HG03159 (cell line): Measurements from ENCODE around the gene SEC14L6.
"Not testable (repeated sequence)": the region's sequence is repeated elsewhere in the genome, so short reads cannot be mapped to it uniquely, and the experiment has no call there.

ENCODE experiments used
- ATAC-seq: cut with Tn5 transposase; IDR thresholded peaks from one replicate; pipeline ENCODE4 v1.9.1; 2021; ENCODE audit warnings: mild to moderate bottlenecking, moderate library complexity; ENCODE audit not compliant: unreplicated experiment

SEC14L6 gene

DNA sequence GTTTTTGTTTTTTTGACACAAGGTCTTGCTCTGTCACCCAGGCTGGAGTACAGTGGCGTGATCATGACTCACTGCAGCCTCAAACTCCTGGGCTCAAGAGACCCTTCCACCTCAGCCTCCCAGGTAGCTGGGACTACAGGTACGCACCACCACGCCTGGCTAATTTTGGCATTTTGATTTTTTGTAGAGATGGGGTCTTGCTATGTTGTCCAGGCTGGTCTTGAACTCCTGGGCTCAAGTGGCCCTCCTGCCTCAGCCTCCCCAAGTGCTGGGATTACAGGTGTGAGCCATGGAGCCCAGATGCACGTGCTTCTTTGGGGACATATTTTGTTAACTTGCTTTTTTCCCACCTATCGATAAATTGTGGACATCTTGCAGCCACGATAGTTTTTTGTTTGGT is 20.7 kb upstream of the SEC14L6 start:
- ATAC-seq: not testable (repeated sequence)

DNA sequence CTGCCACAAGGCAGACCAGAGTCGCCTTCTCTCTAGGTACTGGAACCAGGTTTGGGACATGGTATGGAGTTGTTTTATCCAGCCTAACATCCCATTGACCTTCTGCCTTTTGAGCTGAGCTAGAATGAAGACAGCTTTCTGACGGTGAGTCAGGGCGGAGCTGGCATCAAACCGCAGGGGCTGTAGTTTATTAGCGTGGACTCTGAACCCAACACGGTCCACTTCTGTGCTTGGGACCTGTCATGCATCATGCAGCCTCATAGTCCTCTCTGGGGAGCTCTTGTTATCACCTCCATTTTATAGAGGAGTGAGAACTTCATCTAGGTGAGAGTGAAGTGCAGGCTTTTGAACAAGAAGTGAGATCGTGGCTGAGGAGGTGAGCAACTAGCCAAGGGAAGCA is 19.6 kb upstream of the SEC14L6 start:
- ATAC-seq: no peak

DNA sequence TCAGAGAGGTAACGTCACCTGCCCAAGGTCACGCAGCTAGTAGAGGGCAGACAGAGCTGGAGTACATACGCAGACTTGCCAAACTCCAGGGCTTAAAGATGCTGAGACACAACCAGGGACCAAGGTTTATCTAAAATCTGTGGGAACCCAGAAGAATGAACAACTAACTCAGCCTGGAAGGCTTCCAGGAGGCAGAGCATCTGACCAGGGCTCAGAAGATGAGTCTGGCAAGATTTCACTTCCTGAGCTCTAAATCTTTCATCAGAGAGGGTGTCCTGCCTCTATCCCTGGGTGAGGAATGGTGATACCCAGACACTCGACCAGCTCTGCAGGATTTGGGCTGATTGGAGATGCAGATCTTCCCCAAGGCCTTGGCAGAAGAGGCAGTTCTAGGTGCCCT is 18.8 kb upstream of the SEC14L6 start:
- ATAC-seq: no peak

DNA sequence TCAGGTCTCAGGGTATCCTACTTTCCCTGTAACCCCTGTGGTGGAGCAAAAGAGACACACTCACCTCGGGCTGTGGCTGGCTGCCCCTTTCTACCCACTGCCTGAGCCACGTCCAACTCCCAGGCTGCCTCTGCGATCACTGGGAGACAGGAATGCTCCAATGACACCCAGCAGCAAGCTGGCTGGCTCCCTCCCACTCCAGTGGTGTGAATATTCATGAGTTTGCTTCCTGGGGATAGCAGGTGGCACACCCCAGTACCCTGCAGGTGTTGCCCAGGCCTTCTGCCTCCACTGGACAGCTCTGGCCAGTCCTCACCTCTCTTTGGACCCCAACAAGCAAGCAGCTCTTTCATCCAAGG is 18.2 kb upstream of the SEC14L6 start:
- ATAC-seq: no peak

DNA sequence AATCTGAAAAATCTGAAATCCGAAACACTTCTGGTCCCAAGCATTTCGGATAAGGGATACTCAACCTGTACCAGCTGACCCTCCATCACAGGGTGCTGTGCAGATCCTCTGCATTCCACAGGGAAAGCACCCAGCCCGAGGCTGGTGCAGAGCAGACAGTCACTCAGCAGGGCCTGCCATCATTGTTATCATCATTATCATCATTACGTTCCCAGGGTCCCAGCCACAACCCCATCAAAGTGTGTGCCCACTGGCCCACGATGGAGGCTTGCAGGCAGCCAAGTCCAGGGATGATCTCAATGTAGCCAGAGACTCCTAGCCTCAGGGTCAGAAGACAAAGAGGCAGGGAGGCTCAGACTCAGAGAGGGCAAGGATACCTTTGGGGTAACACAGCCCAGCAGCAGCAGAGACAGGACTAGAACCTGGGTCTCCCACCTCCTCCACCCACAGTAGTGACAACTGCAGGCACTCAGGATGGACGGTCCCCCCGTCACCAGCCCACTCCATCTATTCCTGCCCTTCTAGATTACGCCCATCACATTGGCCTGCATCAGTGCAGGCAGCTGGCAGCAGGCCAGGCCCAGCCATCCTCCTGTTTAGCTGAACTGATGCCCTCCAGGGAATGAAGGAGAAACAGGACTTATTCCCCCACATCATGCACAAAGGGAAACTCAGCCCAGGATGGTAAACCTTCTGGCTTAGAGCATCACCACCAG is 17.7 kb upstream of the SEC14L6 start:
- no peak for ATAC-seq

DNA sequence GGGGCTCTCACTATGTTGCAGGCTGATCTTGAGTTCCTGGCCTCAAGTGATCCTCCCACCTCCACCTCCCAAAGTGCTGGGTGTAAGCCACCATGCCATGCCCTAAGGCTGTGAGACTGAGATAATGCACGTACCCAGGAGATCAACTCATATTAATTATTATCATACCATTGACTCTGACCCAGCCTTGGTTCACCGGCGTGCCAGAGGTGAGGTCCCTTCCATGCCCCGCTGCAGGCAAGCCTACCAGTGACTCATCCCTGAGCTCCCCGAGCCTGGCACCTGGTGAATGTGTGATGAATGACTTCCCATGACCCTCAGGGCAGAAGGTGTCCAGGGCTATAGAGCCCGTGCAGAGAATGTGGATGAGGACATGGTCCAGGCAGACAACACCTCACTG is 15.8 kb upstream of the SEC14L6 start:
- ATAC-seq: no peak

DNA sequence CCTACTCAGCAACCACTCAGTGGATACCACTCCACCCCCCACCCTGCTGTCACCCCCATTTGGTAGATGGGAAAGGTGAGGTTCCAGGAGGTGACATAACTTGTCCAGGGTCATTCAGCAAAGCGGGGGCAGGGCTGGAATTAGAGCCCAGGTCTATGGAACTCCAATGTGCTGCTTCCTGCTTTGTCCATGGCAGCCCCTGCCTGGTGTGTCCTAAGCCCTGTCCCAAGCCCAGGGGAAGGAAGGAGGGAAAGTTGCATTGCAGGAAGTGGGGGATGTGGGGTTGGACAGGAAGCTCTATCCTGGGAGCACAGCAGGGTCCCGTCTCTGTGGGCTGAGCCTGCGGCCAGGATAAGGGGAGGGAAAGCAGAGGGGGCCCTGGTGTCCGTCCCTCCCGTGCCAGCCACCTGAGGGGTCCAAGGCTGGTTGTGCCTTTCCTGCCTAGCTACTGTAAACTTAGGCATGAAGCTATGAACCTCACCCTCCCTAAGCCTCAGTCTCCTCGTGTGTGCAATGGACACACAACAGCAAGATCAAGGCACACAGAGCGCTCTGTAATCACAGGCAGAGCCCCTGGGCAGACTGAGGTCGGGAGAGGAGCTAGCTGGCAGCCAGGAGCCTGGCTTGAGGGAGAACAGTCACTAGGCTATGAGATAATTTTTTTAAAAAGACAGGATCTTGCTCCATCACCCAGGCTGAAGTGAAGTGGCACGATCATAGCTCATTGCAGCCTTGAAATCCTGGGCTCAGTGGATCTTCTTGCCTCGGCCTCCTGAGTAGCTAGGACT is 15.1 kb upstream of the SEC14L6 start:
- no peak for ATAC-seq

DNA sequence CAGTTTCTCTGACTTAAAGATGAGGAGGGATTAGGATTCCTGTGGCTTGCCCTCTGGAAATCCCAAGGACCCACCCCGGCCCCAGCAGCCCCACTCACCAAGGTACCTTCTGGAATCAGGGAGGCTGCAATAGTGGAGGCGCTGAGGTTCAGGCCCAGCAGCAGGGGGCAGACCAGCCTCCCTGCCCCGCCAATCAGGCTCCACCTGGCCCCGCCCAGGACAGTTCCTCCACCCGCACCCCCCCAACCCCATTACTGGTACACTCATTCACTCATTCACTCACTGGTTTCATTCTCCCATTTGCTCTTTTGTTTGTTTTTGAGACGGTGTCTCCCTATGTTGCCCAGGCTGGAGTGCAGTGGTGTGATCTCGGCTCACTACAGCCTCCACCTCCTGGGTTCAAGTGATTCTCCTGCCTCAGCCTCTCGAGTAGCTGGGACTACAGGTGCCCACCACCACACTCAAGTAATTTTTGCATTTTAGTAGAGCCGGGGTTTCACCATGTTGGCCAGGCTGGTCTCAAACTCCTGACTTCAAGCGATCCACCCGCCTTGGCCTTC is 14.2 kb upstream of the SEC14L6 start:
- not testable (repeated sequence) for ATAC-seq

DNA sequence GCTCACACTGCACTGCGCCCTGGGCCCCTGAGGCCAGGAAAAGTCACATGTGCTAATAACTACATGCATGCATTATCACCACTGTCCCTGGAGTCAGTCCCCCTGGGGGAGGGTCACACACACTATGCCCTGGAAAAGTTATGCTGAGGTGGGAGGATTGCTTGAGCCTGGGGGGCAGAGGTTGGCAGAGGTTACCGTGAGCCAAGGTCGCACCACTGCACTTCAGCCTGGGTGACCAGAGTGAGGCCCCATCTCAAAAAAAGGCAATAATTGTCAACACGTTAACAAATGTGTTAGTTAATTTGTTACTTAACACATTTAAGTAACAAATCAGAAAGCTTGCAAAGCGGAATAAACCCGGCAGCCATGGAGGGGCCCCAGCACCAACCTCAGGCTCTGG is 13.3 kb upstream of the SEC14L6 start:
- no peak for ATAC-seq

DNA sequence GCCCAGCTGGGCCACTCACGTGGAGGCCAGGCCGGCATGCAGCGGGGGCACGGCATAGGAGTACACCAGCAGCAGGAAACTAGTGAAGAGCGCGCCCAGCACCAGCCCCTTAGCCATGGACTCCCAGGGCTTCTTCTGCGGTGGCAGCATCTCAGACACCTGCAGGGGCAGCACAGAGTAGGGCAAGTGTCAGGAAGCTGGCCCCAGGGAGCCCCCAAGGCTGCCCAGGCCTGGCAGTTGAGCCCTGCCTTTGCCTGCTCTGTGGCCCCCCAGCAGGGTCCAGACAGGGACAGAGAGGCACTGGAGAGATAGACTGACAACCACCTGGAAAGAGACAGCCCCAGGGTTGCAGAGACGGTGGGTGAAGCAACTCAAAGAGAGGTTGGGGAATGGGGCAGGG is 10.7 kb upstream of the SEC14L6 start:
- no peak for ATAC-seq

DNA sequence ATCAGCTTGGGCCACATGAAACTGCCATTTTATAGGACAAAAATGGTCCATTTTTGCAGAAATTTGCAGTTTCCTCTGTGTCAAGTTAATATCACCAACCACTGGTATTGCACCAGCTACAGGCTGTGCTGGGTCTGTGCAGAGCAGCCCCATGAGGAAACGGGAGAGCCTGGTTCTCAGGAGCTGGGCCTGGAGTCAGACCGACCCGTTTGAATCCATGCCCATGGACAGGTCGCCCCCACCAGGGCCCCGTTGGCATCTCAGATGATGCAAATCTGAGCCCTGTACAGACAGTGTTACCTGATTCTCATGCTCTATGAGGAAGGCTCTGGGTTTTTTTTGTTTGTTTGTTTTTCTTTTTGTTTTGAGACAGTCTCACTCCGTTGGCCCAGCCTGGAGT is 9.8 kb upstream of the SEC14L6 start:
- ATAC-seq: no peak

DNA sequence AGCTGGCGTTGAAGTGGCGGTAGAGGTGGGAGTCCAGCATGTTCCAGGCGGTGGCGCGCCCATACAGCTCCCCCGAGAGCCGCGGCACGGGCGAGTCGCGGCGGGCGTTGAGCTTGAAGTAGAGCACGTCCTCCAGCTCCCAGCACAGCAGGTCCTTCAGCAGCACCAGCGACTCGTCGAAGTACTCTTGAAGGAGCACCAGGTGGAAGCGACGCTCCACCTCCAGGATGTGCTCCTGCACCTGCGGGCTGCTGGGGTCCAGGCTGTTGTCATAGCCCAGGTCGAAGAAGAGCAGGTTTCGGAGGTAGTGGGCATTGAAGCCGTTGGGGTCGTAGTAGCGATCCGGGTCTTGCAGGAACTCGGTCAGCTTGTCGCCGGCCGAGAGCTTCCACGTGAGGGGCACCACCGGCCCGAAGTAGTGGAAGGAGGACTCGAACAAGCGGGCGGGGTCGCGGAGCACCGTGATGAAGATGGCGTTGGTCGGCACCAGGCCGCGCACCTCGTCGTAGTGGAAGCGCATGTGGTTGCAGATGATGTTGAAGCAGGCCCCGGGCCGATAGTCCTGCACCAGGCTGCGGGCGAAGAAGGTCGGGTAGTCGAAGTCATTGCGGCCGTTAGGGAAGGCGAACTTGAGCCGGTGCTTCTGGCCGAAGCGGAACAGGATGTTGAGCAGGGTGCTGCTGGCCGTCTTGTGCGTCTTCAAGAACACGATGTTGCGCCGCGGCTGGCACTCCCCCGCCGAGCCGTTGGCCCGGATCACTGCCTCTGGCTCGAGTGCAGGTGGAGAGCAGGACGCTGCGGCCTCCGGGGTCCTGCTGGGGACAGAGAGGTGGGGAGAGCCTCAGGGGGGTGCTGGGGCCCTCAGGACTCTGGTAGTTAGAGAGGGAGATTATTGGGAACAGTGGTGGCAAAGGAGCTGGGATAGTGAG is 9.0 kb upstream of the SEC14L6 start:
- no peak for ATAC-seq

DNA sequence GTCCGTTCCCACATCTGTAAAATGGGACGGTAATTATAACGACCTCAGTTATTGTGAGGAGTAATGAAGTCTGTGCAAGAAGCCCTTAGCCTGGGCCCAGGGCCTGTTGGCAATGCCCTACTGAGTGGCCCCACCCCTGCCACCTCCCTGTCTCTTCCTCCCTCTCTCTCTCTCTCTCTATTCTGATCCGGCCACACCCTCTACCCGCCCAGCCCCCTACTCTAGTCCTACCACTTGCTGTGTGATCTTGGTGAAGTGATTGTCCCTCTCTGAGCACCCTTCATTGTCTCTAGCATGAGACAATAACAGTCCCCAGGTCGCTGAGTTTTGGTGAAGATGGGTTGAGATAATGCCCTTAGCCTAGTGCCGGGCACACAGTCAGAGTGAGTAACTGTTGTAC is 7.4 kb upstream of the SEC14L6 start:
- no peak for ATAC-seq

DNA sequence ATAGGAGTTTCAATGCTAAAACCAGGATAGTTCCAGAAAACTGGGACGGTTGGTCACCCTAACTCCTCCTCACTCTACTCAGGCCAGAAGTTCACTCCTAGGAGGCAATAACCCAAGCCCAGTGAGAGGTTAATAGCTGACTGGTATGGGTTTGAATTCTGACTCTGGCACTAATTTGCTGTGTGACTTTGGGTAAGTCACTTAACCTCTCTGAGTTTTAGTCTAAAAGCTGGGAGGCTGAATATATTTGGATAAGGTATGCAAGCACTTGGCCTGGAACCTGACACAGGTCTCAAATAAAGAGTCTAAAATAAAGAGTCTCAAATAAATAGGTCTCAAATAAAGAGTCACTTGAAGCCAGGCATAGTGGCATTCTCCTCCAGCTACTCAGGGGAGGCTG is 6.2 kb upstream of the SEC14L6 start:
- ATAC-seq: no peak

DNA sequence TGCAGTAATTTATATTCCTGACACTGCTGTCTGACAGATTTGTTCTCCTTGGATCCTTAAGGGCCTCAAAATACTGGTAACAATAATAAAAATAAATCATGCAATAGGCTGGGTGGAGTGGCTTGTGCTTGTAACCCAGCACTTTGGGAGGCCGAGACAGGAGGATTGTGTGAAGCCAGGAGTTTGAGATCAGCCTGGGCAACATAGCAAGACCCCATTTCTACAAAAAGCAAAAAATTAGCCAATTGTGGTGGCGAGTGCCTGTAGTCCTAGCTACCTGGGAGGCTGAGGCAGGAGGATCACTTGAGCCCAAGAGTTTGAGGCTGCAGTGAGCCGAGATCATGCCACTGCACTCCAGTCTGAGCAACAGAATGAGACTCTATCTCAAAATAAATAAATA is 5.3 kb upstream of the SEC14L6 start:
- not testable (repeated sequence) for ATAC-seq

DNA sequence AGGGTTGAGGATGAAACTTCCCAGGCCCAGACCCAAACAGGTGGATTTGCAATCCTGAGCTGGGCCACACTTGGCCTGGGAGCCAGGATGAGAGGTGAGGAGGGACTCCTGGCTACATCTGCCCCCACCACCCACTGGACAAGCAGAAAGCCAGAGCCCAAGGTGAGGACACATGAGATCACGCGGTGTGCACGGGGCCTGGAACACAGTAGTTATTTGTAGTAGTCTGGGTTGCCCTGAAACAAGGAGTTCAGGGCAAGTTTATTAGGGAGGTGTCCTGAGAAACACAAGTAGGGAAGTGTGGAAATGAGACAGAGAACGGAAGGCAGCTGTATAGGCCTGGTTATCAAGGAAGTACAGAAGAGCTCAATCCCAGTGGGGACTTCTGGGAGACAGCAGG is 647 bp upstream of the SEC14L6 start:
- ATAC-seq: no peak

DNA sequence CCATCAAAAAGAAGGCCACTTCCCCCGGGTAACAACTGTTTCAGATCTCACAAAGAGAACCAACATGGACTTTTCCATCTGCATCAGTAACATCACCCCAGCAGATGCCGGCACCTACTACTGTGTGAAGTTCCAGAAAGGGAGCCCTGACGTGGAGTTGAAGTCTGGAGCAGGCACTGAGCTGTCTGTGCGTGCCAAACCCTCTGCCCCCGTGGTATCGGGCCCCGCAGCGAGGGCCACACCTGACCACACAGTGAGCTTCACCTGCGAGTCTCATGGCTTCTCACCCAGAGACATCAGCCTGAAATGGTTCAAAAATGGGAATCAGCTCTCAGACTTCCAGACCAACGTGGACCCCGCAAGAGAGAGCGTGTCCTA is 3.7 kb downstream of the SEC14L6 start:
- ATAC-seq: no peak

DNA sequence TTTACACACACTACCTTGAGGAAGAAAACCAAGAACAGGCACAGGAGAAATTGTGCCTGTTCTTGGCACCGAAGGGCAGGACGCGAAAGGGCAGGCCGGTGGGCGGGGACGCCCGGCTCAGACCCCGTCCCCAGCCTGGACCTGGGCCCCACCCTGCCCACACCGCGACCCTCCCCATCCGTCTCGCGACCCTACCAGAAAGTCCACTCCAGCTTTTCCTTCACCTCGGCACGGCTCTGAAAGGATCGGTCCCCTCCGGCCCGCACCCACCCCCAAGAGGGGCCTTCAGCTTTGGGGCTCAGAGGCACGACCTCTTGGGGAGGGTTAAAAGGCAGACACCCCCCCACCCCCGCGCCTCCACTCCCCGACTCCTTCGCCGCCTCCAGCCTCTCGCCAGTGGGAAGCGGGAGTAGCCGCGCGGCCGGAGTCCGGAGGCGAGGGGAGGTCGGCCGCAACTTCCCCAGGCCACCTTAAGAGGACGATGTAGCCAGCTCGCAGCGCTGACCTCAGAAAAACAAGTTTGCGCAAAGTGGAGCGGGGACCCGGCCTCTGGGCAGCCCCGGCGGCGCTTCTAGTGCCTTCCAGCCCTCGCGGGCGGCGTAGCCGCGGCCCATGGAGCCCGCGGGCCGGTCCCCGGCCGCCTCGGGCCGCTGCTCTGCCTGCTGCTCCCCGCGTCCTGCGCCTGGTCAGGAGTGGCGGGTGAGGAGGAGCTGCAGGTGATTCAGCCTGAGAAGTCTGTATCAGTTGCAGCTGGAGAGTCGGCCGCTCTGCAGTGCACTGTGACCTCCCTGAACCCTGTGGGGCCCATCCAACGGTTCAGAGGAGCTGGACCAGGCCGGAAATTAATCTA is 4.4 kb downstream of the SEC14L6 start:
- ATAC-seq: no peak

DNA sequence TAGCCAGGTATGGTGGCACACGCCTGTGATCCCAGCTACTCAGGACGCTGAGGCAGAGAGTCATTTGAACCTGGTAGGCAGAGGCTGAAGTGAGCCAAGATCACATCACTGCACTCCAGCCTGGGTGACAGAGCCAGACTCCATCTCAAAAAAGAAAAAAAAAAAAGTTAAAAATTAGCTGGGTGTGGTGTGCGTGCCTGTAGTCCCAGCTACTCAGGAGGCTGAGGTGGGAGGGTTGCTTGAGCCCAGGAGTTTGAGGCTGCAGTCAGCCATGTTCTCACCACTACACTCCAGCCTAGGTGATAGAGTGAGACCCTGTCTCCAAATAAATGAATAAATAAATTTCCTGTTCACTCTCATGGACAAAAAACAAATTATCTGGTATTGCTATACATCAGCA is 5.0 kb downstream of the SEC14L6 start:
- not testable (repeated sequence) for ATAC-seq

DNA sequence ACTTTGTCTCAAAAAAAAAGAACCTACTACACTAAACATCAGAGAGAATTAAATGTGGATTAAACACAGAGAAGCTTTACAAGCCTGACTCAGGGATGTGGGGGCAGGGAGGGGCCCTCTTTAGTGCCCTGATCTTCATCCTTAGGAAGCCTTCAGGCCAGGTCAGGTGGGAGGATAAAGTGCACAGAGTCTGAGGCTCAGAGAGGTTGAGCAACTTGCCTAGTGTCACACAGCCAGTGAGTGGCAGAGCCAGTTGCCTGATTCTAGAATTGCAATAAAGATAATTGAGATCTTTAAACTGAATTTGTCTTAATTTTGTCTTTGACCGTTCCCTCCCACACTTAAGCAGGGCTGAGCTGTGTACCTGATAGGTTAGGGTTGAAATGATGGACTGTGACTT is 7.2 kb downstream of the SEC14L6 start:
- ATAC-seq: no peak
